ENCODE results near the gene TBC1D16.
"Not testable (repeated sequence)": the region's sequence is repeated elsewhere in the genome, so short reads cannot be mapped to it uniquely, and the experiment has no call there.

The TBC1D16 gene

DNA sequence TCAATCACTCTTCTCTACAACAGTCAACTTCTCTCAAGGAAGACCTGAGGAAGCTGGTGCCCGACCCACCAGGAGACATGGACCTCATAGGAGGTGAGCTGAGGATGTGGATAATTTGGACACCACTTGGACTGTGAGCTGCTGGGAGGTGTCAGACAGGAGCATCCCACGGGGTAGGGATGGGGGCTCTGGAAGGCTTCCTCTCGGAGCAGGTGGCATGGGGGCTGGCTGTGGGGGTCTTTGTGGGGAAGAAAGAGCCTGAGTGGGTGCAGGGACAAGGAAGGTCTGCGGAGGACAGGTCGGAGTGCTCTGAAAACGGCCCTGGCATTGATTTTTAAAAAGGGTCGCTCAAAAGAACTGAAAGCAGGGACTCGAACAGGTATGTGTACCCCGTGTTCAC, 64.0 kb downstream of the TBC1D16 start:
- DNase-seq, result no peak

DNA sequence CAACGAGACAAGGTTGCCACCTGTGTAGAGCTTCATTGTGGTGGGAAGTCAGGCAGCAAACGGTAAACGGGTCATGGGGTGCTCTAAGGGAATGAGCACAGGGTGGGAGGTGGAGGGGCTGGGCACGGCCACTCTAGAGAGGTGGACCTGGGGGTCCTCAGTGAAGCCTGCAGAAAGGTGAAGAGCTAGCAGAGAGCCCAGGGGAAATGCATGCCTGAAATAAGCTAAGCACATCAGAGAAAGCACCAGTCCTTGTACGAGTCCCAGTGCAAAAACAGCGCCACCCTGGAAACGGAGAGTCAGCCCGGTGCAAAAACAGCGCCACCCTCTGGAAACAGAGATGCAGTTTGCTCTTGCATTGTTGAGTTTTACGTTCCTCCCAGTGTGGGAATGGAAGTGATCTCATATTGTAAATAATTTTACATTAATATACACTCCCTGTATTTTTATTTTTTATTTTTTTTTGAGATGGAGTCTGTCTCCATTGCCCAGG, 65.0 kb downstream of the TBC1D16 start:
- no peak for DNase-seq

DNA sequence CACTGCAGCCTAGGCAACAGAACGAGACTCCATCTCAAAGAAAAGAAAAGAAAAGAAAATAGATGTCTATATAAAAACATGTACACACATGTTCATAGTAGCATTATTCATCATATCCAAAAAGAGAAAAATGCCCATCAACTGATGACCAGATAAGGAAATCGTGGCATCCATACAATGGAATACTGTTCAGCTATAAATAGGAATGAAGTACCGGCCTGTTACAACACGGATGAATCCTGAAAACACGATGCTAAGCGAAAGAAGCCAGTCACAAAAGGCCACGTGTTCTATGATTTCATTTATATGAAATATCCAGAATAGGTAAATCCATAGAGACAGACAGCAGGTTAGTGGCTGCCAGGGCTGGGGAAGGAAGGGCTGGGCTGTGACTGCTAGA, 65.8 kb downstream of the TBC1D16 start:
- no peak for DNase-seq

- DNase-seq, result no peak
Observed at GRCh38 chr17:79968116-79968515, 67.6 kb downstream of the TBC1D16 start.

DNA sequence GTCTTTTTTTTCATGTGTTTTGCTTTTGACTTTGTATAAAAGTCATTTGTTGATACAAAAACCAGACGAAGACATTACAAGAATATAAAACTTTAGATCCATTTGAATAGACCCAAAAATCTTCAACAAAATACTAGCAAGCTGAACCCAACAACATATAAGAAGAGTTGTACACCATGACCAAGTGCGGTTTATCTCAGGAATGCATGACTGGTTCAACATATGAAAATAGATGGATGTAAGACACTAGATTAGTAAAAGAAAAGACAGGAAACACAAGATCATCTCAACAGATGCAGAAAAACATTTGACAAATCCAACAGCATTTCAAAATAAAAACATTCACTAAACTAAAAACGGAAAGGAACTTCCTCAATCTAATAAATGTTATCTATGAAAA, 69.0 kb downstream of the TBC1D16 start:
- DNase-seq, result no peak

DNA sequence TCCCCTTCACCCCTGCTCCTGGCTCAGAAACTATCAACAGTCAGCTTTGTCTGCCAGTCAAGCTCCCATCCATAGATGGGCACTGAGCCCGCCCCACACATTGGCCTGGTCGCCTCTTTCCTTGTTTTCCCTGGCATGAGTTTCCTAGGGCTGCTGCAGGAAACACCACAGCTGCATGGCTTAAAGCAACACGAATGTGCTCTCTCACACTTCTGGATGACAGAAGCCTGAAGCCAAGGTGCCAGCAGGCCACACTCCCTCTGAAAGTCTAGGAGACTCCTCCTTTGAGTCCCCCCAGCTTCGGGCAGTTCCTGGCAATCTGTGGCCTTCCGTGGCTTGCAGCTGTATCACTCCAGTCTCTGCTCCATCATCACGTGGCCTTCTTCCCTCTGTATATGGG, 69.9 kb downstream of the TBC1D16 start:
- DNase-seq, result no peak

DNA sequence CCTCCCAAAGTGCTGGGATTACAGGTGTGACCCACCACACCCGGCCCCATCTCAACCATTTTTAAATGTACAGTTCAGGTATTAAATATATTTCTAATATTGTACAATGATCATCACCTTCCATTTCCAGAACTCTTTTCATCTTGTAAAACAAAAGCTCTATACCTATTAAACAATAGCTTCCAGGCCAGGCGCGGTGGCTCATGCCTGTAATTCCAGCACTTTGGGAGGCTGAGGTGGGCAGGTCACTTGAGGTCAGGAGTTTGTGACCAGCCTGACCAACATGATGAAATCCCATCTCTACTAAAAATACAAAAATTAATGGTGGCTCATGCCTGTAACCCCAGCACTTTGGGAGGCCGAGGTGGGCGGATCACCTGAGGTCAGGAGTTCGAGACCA, 73.2 kb downstream of the TBC1D16 start:
- not testable (repeated sequence) for DNase-seq

- not testable (repeated sequence) for DNase-seq
Observed at GRCh38 chr17:79961567-79961966, 74.1 kb downstream of the TBC1D16 start.

GRCh38 chr17:79960788-79961522, 74.7 kb downstream of the TBC1D16 start:
- DNase-seq, result no peak

DNA sequence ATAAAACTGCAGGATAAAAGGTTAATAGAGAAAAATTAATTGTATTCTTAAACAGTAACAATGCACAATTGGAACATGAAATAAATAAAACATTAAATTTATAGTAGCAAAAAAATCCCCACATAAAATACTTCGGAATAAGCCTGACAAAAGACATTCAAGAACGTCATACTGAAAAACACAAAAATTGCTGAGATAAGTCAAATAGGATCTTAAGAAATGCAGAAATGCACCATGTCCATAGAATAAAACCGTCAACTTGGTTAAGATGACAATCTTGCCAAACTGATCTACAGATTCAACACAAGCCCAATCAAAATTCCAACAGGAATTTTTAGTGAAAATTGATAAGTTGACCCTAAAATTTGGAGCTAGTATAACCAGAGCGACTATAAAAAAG, 76.6 kb downstream of the TBC1D16 start:
- DNase-seq, result no peak

GRCh38 chr17:79956853-79957252, 78.8 kb downstream of the TBC1D16 start:
- DNase-seq, result no peak

- DNase-seq, result not testable (repeated sequence)
Observed at GRCh38 chr17:79956441-79956735, 79.3 kb downstream of the TBC1D16 start.

- no peak for DNase-seq
Observed at GRCh38 chr17:79955691-79956440, 79.8 kb downstream of the TBC1D16 start.

DNA sequence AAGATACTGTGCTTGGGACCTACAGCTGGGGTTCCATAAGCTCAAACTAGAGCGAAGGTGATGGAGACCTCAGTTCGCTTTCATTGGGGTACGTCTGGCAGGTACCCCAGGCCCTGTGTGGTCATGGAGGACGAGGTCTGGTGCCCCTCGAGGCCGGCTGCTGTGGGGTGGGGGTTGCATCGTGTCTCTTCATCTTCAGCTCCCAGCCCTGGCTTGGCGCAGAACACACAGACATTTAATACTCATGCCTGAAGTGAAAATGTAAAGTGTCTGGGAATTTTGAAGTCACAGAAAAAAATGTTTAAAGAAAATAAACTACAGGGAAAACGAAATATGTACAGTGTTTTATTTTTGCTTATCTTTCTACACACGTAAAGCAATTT, 80.5 kb downstream of the TBC1D16 start:
- no peak for DNase-seq

DNA sequence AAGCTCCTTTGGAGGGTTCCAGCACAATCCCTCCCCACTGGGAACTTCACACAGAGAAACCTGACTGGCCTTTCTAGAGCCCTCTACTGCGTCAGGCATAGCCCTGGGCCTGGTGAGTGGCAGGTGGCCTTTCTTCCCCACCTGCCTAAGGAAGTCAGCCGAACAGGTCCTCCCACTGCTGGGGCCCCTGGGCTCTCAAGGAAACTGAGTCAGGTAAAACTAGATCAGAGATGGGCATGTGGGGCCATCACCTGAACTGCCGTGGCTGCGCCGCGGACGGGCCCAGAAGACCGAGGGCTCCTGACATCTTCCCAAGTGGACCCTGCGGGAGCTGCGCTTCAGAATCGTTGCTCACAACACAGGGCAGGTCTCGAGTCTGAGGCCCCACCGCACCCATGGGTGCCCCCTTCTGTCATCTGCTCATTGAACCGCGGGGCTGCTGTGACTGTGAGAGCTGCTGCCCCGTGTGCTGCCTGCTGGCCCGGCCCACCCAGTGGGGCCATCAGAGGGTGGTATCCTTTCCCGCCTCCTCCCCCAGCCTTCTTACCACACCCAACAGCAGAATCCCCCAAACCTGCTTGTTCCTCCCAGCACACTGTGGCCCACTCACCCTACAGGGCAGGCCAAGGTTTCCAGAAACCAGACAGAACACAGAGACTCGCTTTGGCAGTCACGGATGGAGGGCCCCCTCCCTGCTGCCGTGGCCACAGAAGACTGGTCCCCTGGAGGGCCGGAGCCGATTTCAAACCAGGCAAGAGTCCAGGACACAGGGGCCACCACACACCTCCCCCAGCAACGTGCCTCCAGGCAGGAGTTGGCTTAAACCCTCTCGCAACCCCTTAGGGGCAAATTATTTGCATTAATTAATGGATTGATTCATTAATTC, 81.1 kb downstream of the TBC1D16 start:
- DNase-seq, result no peak

DNA sequence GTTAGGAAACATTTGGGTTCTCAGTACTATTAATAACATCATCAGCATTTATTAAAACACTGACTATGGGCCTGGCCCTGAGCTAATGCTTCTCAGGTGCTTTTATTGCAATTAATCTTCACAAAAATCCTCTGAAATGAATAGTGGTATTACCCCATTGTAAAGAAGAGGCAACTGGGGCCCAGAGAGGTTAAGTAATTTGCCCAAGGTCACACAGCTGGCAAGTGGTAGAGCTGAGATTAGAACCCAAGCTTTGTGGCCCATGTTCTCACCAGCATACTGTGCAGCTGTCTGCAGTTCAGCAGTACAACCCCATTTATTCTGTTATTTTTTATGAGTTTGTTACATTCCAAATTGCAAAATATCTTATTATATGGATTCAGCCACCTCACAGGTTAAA, 82.3 kb downstream of the TBC1D16 start:
- no peak for DNase-seq

- DNase-seq, result no peak
Observed at GRCh38 chr17:79952901-79953300, 82.8 kb downstream of the TBC1D16 start.

DNA sequence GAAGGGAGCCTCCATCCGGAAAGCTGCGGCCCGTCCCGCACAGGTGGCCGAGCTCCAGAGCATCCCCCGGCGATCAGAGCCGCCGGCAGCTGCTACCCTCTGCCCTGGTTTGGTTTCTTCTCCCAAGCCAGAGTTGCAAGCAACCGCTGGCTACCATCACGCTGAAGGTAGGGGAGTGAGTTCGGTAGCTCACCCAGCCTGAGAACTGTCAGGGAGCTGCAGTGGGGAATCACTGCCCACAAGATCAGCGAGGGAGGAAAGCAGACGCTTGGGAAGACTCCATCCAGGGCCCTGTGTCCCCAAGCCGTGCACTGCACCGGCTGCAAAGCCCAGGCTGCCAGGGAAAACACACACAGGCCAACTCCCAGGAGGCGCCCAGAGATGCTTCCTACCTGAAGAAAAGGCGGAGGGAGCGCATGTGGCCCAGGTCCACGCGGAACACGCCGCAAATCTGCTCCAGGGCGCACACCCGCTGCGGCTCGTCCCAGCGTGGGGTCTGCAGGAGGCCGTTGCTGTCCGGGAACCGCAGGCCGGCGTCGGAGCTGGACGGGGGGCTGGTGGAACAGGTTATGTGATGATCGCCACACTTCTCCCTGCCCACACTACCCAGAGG, 83.3 kb downstream of the TBC1D16 start:
- no peak for DNase-seq

DNA sequence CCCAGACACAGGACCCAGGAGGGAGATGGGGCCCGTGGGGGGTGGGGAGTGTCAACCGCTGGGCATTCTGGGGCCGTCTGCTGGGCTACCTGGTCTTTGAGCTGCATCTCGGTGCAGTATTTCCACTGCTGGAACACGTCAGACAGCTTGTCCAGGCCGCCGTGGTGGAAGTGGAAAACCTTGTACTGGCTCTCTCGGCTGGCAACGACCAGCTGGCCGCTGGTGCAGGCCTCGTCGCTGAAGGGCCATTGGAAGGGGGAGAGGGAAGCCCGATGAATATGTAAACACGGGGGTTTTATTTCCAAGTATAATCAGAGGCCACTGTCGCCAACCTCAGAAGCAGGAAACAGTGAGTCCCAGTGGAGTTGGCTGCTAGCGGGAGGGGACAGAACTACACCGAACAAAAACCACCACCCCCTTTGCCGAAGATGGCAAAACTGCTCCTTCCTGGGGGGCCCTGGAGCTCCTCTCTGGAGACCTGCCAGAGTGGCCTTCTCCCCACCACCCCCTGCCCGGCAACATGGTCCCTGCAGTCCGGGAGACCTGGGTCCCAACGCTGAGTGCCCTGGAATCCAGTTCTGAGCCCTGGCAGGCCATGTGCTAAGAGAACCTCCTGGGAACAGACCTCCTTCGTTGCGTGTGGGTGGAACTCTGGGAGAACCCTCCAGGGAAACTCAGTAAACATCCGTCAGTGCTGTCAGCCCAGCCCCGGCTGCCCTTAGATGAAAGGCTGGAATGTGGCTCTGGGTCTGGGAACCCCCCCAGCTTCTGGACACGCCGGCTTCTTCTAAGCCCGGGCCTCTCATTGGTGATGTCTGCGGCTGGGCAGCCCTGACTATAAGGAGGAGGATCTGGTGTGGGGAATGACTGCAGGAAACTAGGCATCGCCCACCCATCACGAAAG, 84.1 kb downstream of the TBC1D16 start:
- DNase-seq, result no peak

DNA sequence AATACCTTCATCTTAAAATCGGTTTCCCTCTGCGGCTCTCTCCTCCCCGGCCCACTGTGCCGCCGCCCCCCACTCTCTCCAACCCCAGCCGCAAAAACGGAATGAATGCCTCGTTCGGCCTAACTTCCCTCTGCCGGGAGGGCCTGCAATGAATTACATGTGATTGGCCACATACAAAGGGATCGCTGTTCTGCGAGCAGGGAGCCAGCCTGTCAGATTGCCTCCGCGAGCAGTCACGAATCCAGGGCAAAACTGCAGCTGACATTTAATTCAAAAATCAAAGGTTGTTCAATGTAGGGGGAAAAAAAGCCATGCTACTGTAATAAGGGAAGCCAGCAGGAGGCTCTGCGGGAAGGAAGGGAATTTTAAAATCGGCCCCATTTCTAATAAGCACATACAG, 84.9 kb downstream of the TBC1D16 start:
- DNase-seq, result no peak

DNA sequence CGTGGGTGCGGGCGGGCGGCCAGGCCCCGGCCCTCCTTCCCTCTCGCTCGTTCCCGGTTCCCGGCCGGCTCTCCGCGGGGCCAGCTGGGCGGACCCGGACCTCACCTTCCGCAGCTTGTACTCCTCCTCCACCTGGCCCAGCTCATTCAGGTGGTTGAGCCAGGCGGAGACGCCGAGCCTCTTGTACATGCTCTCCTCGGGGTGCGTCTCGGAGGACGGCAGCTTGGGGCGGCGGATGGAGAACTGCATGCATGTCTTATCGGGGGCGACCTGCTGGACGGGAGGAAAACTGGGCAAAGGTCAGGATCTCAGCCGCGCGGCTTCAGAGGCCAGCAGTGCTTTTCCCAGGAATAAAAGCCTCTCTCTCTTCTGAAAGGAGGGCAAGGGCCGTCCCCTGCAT, 85.4 kb downstream of the TBC1D16 start:
- DNase-seq, result no peak

DNA sequence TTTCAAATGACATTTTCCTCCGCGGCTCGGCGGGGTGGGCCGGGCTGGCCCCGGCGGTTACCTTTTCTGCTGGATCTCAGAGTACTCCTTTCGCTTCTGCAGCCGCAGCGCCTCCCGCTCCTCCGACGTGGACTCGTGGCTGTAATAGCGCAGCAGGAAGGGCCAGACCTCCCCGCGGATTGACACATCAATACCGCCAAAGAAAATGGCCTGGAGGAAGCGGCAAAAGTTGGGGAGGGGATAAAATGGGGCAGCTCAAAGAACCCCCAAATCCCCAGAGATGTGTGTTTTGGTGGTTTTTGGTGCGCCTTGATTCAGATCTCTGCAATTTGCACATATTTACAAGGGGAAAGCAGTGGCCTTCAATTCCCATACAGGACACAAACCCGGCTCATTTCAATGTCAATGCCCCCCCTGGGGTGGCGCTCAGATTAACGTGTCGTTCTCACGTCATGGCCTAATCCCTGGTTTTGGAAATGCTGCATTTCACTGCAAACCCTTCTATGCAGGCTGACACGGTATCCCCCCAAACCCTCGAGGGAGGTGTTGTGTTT, 85.9 kb downstream of the TBC1D16 start:
- DNase-seq, result no peak

All from activated CD8-positive, alpha-beta memory T cell treated with anti-CD3 and anti-CD28 coated beads for 24 hours (primary cell).